H1 (cell line): Measurements from ENCODE around the gene TFAP2E.
A peak's percentile ranks its signal among the peaks of the same experiment; 100 is the strongest.
"Not testable (repeated sequence)": the region's sequence is repeated elsewhere in the genome, so short reads cannot be mapped to it uniquely, and the experiment has no call there.

ENCODE experiments used
- EZH2 ChIP-seq: fragments of 200-600 bp; sonication (generic); IDR thresholded peaks from 2 replicates; pipeline ENCODE4 v1.7.1; 2012; ENCODE audit warnings: low read depth, mild to moderate bottlenecking, moderate library complexity, low read length, inconsistent platforms; ENCODE audit not compliant: severe bottlenecking
- TF ChIP-seq, protein P1 (sequence below): IDR thresholded peaks from 2 replicates; pipeline ENCODE4 v1.6.1; 2012; ENCODE audit warnings: inconsistent platforms
- TF ChIP-seq, protein P2 (sequence below), 3 experiments: IDR thresholded peaks; 1 replicate in 2 of 3; 2 replicates in 1 of 3; pipeline versions ENCODE4 v1.5.1 to v1.6.1; 2011; ENCODE audit warnings: low read length in 3 of 3, mild to moderate bottlenecking in 3 of 3, inconsistent platforms in 2 of 3, low read depth in 1 of 3, moderate library complexity in 1 of 3; ENCODE audit not compliant: insufficient read depth in 1 of 3; ENCODE audit errors: control extremely low read depth in 1 of 3

DNA sequence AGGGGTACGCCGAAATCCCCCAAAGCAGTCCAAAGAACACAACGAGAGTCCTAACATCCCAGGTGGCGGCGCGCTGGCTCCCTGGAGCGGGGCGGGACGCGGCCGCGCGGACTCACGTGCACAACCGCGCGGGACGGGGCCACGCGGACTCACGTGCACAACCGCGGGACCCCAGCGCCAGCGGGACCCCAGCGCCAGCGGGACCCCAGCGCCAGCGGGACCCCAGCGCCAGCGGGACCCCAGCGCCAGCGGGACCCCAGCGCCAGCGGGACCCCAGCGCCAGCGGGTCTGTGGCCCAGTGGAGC is 3.6 kb downstream of the TFAP2E start:
- TF ChIP-seq, protein P1, sequence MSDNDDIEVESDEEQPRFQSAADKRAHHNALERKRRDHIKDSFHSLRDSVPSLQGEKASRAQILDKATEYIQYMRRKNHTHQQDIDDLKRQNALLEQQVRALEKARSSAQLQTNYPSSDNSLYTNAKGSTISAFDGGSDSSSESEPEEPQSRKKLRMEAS, result not testable (repeated sequence)
- peak; percentile 87 for TF ChIP-seq EZH2
- TF ChIP-seq, protein P2, sequence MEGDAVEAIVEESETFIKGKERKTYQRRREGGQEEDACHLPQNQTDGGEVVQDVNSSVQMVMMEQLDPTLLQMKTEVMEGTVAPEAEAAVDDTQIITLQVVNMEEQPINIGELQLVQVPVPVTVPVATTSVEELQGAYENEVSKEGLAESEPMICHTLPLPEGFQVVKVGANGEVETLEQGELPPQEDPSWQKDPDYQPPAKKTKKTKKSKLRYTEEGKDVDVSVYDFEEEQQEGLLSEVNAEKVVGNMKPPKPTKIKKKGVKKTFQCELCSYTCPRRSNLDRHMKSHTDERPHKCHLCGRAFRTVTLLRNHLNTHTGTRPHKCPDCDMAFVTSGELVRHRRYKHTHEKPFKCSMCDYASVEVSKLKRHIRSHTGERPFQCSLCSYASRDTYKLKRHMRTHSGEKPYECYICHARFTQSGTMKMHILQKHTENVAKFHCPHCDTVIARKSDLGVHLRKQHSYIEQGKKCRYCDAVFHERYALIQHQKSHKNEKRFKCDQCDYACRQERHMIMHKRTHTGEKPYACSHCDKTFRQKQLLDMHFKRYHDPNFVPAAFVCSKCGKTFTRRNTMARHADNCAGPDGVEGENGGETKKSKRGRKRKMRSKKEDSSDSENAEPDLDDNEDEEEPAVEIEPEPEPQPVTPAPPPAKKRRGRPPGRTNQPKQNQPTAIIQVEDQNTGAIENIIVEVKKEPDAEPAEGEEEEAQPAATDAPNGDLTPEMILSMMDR (IDR thresholded peaks at IDR 0.05; ENCODE audit: control extremely low read depth in 1 of 3, insufficient read depth in 1 of 3, low read depth in 1 of 3, low read length in 3 of 3), result not testable (repeated sequence)
